HG02678 (cell line): ENCODE measurements around the gene CCT8L2.
"Not testable (repeated sequence)": the region's sequence is repeated elsewhere in the genome, so short reads cannot be mapped to it uniquely, and the experiment has no call there.

ENCODE experiments used
- ATAC-seq: cut with Tn5 transposase; IDR thresholded peaks from one replicate; pipeline ENCODE4 v1.9.1; 2021; ENCODE audit warnings: mild to moderate bottlenecking, moderate library complexity; ENCODE audit not compliant: unreplicated experiment

CCT8L2 gene

GRCh38 chr22:16559996-16560395 is 32.6 kb downstream of the CCT8L2 start:
- ATAC-seq, result not testable (repeated sequence)

GRCh38 chr22:16559056-16559955 is 33.3 kb downstream of the CCT8L2 start:
- no peak for ATAC-seq

GRCh38 chr22:16558376-16558945 is 34.1 kb downstream of the CCT8L2 start:
- ATAC-seq, result not testable (repeated sequence)

GRCh38 chr22:16557511-16557910 is 35.1 kb downstream of the CCT8L2 start:
- not testable (repeated sequence) for ATAC-seq

- not testable (repeated sequence) for ATAC-seq
Measured at GRCh38 chr22:16555077-16555994, 37.3 kb downstream of the CCT8L2 start.

GRCh38 chr22:16543310-16543709 is 49.3 kb downstream of the CCT8L2 start:
- ATAC-seq, result not testable (repeated sequence)
